B cell (primary cell): ENCODE results near the gene GALNT17. TPM values are rescaled to one million over a fixed set of nuclear protein-coding genes. Genes with fewer than 3 reads are reported as not detected.

ENCODE experiments used
- ATAC-seq: fragments of 200-7000 bp; cut with Tn5 transposase; one replicate; pipeline ENCODE4 v1.10.0; 2021; ENCODE audit warnings: low read depth, mild to moderate bottlenecking, moderate number of reproducible peaks, moderate library complexity
- CTCF ChIA-PET: fragments of 350-600 bp; sonication (Branson Sonifier 250); formaldehyde crosslinking; loops from one replicate; lab custom pipeline; 2021; ENCODE audit warnings: antibody characterized with exemption, inconsistent platforms; lab: Charles Lee
- POLR2A ChIA-PET: fragments of 350-600 bp; sonication (Branson Sonifier 250); formaldehyde crosslinking; loops from one replicate; lab custom pipeline; 2021; ENCODE audit warnings: antibody characterized with exemption; lab: Charles Lee
- DNase-seq: peaks from one replicate; pipeline ENCODE4 v3.0.0; 2013
- H2AFZ ChIP-seq: 2 replicates; pipeline ENCODE4 v1.6.1; 2012; ENCODE audit warnings: mild to moderate bottlenecking, low read depth, low read length; ENCODE audit not compliant: insufficient read depth, poor library complexity, severe bottlenecking
- H3K27ac ChIP-seq, 2 donors: 1 replicate in 1 of 2; 2 replicates in 1 of 2; pipeline ENCODE4 v1.5.1; 2012 to 2013; ENCODE audit warnings: low read length in 2 of 2, mild to moderate bottlenecking in 2 of 2, moderate library complexity in 1 of 2
- H3K27me3 ChIP-seq, 4 experiments: fragments of 200-600 bp in 1 of 4; sonication (generic) in 1 of 4; replicated peaks in 1 of 4; 1 replicate in 2 of 4; 2 replicates in 2 of 4; pipeline versions ENCODE4 v1.6.1 to v1.7.0; 2013 to 2016; ENCODE audit warnings: low read length in 3 of 4, mild to moderate bottlenecking in 2 of 4, mixed read lengths in 1 of 4, moderate library complexity in 1 of 4; ENCODE audit not compliant: insufficient read depth in 4 of 4, control insufficient read depth in 3 of 4; ENCODE audit errors: control extremely low read depth in 1 of 4
- H3K36me3 ChIP-seq, 2 experiments: replicated peaks in 1 of 2; 1 replicate in 1 of 2; 2 replicates in 1 of 2; pipeline versions ENCODE4 v1.6.1 to v1.7.1; 2013; ENCODE audit warnings: low read length in 1 of 2; ENCODE audit not compliant: insufficient read depth in 2 of 2, control insufficient read depth in 1 of 2; ENCODE audit errors: control extremely low read depth in 1 of 2, extremely low read depth in 1 of 2
- H3K4me1 ChIP-seq, 2 donors: fragments of 200-600 bp in 1 of 2; sonication (generic) in 1 of 2; 1 replicate in 1 of 2; 2 replicates in 1 of 2; pipeline versions ENCODE4 v1.5.1 to v1.6.1; 2013 to 2017; ENCODE audit warnings: low read length in 2 of 2; ENCODE audit not compliant: control insufficient read depth in 2 of 2, insufficient read depth in 2 of 2
- H3K4me2 ChIP-seq: replicated peaks from 2 replicates; pipeline ENCODE3; 2012; ENCODE audit warnings: mild to moderate bottlenecking, low read depth, low read length; ENCODE audit not compliant: poor library complexity, severe bottlenecking
- H3K4me3 ChIP-seq, 5 experiments: fragments of 200-600 bp in 1 of 5; sonication (generic) in 1 of 5; 1 replicate in 3 of 5; 2 replicates in 2 of 5; pipeline versions ENCODE4 v1.5.1 to v1.7.0; 2011 to 2016; ENCODE audit warnings: low read length in 4 of 5, mild to moderate bottlenecking in 4 of 5, low read depth in 2 of 5, control low read depth in 1 of 5, moderate library complexity in 1 of 5; ENCODE audit not compliant: insufficient read depth in 1 of 5; ENCODE audit errors: control extremely low read depth in 1 of 5, extremely low read depth in 1 of 5
- H3K79me2 ChIP-seq: fragments of 200-600 bp; sonication (generic); one replicate; pipeline ENCODE4 v1.6.0; 2016; ENCODE audit warnings: low read length; ENCODE audit not compliant: control insufficient read depth, insufficient read depth
- H3K9ac ChIP-seq: fragments of 200-600 bp; sonication (generic); 2 replicates; pipeline ENCODE4 v1.6.1; 2017; ENCODE audit warnings: mild to moderate bottlenecking, low read length, moderate library complexity
- H3K9me3 ChIP-seq, 3 donors: one replicate each; pipeline versions ENCODE4 v1.6.1 to v1.7.1; 2013; ENCODE audit warnings: low read length in 2 of 3; ENCODE audit not compliant: control insufficient read depth in 2 of 3, insufficient read depth in 1 of 3; ENCODE audit errors: control extremely low read depth in 1 of 3
- H4K20me1 ChIP-seq: 2 replicates; pipeline ENCODE4 v1.6.0; 2012; ENCODE audit warnings: mild to moderate bottlenecking, low read length; ENCODE audit not compliant: insufficient read depth, control insufficient read depth, poor library complexity, severe bottlenecking
- H3K27ac Mint-ChIP-seq: one replicate; pipeline ENCODE4 v1.8.0; 2021; ENCODE audit warnings: mixed read lengths
- H3K27me3 Mint-ChIP-seq: one replicate; pipeline ENCODE4 v1.8.0; 2021; ENCODE audit warnings: mixed read lengths
- H3K4me1 Mint-ChIP-seq: one replicate; pipeline ENCODE4 v1.8.0; 2021; ENCODE audit warnings: mixed read lengths
- H3K4me3 Mint-ChIP-seq: one replicate; pipeline ENCODE4 v1.8.0; 2021; ENCODE audit warnings: mixed read lengths
- H3K9me3 Mint-ChIP-seq: one replicate; pipeline ENCODE4 v1.8.0; 2022; ENCODE audit warnings: mixed read lengths; ENCODE audit not compliant: insufficient read depth
- EZH2 ChIP-seq: IDR thresholded peaks from 2 replicates; pipeline ENCODE4 v1.6.1; 2012; ENCODE audit warnings: borderline replicate concordance, low read depth, mild to moderate bottlenecking, moderate library complexity, low read length; ENCODE audit not compliant: insufficient read depth, poor library complexity, severe bottlenecking
- WGBS: methylation state at CpG from one replicate; pipeline ENCODE4 v1.1.5; 2013; ENCODE audit warnings: missing lambda C conversion rate; ENCODE audit not compliant: insufficient coverage; 5-methylcytosine and 5-hydroxymethylcytosine counted together
- intact Hi-C: fragments of 100-400 bp; cut with micrococcal nuclease; formaldehyde crosslinking; loops from one replicate; pipeline ENCODE4 v1.10.0; 2022
- polyA plus RNA-seq: library from polyadenylated mRNA; depleted of rRNA; stranded (reverse); fragments of >200 nt; gene quantifications from 2 replicates; pipeline ENCODE4 v1.2.3, GENCODE V29; 2012
- total RNA-seq, 2 donors: library from RNA; stranded (reverse); fragments of 120-200 nt in 1 of 2; gene quantifications; 1 replicate in 1 of 2; 2 replicates in 1 of 2; pipeline versions ENCODE4 v1.2.3 to v1.2.4, GENCODE V29; 2013 to 2022
- TF ChIP-seq, protein P1 (sequence below): fragments of 200-600 bp; IDR thresholded peaks from one replicate; pipeline ENCODE4 v1.8.0; 2022; ENCODE audit warnings: antibody characterized with exemption, mild to moderate bottlenecking

GALNT17 gene
- total and polyA plus RNA-seq, 2 donors (not counting 1 experiment from before 2014, with no cell fraction given) = not detected

DNA sequence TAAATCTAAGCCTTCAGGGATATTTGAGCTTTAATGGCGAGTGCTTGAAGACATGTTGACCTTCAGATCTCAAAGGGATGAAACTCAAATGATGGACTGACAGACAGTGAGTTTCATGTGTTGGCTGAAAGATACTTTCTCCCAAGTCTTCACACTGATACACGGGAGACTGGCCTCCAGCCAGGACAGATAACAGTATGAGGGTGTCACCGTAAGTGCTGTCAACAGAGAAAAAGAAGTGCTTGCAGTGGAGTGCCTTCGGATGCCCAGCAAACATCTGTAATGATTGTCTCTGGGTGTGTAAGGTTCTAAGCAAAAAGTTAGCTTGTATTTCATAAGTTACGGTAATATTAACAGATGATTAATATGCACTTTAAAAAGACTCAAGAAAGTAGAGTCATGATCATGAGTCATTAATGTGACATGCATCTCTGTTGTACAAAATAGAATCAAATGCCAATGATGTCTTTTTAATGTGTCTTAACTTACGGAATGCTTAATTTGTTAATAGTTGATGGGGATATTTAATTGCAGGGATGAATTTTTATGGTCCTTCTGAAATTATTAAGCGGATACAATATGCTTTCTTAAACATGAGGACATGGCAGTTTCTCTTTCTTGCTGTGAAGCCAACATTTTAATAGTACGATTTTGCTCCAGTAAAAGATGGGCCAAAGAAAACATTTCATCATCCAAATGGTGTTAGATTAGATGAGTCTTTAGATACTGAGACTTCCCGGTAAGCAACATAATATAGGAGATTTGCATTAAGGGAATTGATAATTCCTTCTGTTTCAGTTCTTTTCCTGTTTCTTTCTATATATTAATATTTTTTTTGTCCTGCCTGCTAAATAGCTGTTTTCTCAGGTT is 292.5 kb downstream of the GALNT17 start:
- Histone ChIP-seq H3K4me3 (no peak overlapping the region), H3K9me3 (peaks cover 0 to 38% (median 0%) of the 10 kb centered on the region in 3 donors), H3K27ac (no peak overlapping the region), H2AFZ (no peak overlapping the region), H3K4me1 (no peaks in the 10 kb centered on the region), H3K79me2 (no peaks in the 10 kb centered on the region), H3K9ac (no peak overlapping the region), H3K36me3 (no peaks in the 10 kb centered on the region), H3K4me2 (no peak overlapping the region), H3K27me3 (no peaks in the 10 kb centered on the region), H4K20me1 (no peaks in the 10 kb centered on the region)
- no peak for DNase-seq
- H3K27ac Mint-ChIP-seq = no peak overlapping the region
- TF ChIP-seq, protein P1, sequence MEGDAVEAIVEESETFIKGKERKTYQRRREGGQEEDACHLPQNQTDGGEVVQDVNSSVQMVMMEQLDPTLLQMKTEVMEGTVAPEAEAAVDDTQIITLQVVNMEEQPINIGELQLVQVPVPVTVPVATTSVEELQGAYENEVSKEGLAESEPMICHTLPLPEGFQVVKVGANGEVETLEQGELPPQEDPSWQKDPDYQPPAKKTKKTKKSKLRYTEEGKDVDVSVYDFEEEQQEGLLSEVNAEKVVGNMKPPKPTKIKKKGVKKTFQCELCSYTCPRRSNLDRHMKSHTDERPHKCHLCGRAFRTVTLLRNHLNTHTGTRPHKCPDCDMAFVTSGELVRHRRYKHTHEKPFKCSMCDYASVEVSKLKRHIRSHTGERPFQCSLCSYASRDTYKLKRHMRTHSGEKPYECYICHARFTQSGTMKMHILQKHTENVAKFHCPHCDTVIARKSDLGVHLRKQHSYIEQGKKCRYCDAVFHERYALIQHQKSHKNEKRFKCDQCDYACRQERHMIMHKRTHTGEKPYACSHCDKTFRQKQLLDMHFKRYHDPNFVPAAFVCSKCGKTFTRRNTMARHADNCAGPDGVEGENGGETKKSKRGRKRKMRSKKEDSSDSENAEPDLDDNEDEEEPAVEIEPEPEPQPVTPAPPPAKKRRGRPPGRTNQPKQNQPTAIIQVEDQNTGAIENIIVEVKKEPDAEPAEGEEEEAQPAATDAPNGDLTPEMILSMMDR = no peak
- no peak for TF ChIP-seq EZH2
- CTCF ChIA-PET = interaction anchor here (0.7 kb wide), 1 partner anchor 116 kb away, joined by 3 read pairs; no protein-coding TSS in a partner anchor
- H3K4me1 Mint-ChIP-seq = no peaks in the 10 kb centered on the region
- 90% methylated on average over 2 of the region's 9 CpGs for WGBS
- intact Hi-C loops = no loop called here
- H3K9me3 Mint-ChIP-seq = peaks cover 3% of the 10 kb centered on the region
- H3K4me3 Mint-ChIP-seq = no peak overlapping the region
- H3K27me3 Mint-ChIP-seq = no peaks in the 10 kb centered on the region
- no peak for ATAC-seq
- POLR2A ChIA-PET = no interaction called here

DNA sequence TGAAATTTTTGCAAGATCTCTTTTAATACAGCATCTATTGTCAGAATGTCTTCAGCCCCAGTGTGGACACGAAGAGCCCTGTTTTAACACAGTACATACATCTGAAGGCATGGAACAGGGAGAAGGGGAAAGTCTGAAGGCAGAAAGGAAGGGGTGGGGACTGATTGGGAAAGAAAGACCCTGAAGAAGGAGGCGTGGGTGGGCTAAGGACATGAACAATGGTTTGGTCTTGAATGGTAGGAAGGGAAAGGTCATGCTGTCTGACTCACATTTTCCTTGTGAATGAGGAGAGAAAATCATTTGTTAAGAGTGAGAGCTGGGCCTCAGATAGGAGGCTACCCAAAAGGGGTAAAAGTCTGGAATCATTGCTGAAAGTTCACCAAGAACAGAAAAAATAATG is 297.1 kb downstream of the GALNT17 start:
- TF ChIP-seq, protein P1 = no peak
- no peak for TF ChIP-seq EZH2
- H2AFZ ChIP-seq = no peak overlapping the region
- no peak overlapping the region for H3K27ac Mint-ChIP-seq
- no peaks in the 10 kb centered on the region for H3K27me3 ChIP-seq
- ChIA-PET POLR2A (no interaction called here), CTCF (no interaction called here)
- H3K27me3 Mint-ChIP-seq = no peaks in the 10 kb centered on the region
- no peak overlapping the region for H3K27ac ChIP-seq
- no peak overlapping the region for H3K4me3 ChIP-seq
- DNase-seq (no peak), ATAC-seq (no peak)
- peaks cover 6% of the 10 kb centered on the region for H3K9me3 Mint-ChIP-seq
- H3K4me2 ChIP-seq = no peak overlapping the region
- H3K9me3 ChIP-seq = peaks cover 0 to 12% (median 0%) of the 10 kb centered on the region in 3 donors
- H4K20me1 ChIP-seq = no peaks in the 10 kb centered on the region
- intact Hi-C loops = no loop called here
- H3K4me1 ChIP-seq = no peaks in the 10 kb centered on the region
- no peaks in the 10 kb centered on the region for H3K79me2 ChIP-seq
- no peak overlapping the region for H3K4me3 Mint-ChIP-seq
- no peak overlapping the region for H3K9ac ChIP-seq
- H3K4me1 Mint-ChIP-seq = no peaks in the 10 kb centered on the region
- no peaks in the 10 kb centered on the region for H3K36me3 ChIP-seq
- 55% methylated on average over 1 of the region's 2 CpGs for WGBS
